ENCODE data around the gene GRIA3. TPM values are rescaled to one million over a fixed set of nuclear protein-coding genes. Genes with fewer than 3 reads are reported as not detected.
"Not testable (repeated sequence)": the region's sequence is repeated elsewhere in the genome, so short reads cannot be mapped to it uniquely, and the experiment has no call there.

The GRIA3 gene
- polyA plus RNA-seq, 3 donors, result 1.9 to 4.4 (median 2.9) TPM

DNA sequence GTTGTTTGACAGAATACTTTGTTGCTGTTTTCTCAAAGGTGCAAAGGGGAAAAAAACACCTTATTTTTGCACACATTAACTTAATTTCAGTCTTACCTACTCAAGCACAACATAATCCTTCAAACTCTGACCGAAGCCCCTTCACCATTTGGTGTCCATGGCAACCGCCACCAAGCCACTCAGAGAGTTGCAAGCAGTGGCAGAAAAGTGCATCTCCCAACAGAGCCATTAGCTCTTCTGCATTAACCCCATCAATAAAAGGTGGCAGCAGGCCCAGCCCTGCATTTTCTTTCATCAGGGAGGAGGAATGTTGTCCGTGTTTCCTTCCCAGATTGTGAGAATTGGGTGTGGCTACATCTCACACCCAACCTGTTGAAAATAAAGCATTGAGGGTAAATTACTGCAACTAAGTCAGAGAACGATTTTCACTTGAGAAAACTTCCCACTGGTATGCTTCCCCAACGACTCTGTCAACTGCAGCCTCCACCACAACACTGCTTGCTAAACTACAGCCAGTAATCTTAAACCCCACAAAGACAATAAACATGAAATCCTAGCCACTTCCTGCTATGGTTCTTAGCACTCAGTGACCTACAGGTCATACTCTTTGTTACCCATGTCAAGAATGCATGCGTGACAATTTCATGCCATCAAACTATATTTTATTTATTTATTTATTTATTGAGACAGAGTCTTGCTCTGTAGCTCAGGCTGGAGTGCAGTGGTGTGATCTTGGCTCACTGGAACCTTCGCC lies 154.0 kb downstream of the GRIA3 start:
- no peak for DNase-seq (ENCODE audit: low read depth in 3 of 3, low spot score in 2 of 3)

DNA sequence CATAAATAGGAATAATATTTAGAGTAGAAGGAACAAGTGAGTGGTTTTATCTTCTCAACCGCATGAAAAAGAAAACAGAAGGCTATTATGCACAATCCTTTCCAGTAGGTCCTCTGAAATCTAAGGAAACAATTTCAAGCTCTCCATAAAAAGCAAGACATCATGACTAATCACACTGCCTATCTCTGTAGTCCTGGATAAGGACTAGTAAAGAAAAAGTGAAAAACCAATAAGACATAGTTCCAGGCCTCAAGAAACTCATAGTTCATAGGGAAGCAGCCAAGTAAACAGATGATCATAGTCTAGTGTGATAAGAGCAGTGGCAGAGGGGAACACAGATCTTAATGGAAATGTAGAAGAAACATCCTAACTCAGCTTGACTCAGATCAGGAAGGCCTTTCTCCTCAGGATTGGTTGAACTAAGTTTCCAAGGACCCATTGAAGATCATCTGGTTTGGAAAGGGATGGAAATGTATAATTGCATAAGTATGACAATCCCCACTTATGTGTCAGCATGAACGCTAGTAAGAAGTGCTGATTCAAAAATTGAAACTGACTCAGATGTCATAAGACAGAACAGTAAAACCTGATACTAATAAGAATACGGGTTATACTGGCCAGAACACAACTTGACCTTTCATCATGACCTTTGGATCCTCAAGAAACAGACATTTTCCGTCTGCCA lies 155.3 kb downstream of the GRIA3 start:
- DNase-seq (ENCODE audit: low read depth in 3 of 3, low spot score in 2 of 3), result no peak

DNA sequence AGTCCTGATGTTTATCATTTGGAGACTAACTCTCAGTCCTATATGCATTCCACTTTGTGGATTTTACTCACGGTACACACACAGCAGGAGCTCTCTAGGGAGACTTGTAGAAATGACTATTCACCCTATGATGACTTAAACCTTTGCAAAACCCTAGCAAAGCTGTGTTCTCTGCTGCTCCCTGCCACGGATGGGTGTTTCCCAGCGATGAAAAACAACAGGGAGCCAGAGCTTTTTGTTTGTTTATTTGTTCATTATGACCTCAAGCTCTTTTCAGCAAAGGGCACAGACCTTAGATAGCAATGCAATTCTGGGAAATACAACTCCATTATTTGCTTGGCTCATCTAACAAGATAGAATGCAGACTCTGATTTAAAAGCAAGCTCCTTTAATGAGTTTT lies 156.6 kb downstream of the GRIA3 start:
- DNase-seq (ENCODE audit: low read depth in 3 of 3, low spot score in 2 of 3), result no peak

GRCh38 chrX:123348468-123348867 lies 164.4 kb downstream of the GRIA3 start:
- no peak for DNase-seq (ENCODE audit: low read depth in 3 of 3, low spot score in 2 of 3)

- no peak for DNase-seq (ENCODE audit: low read depth in 3 of 3, low spot score in 2 of 3)
These were observed 166.1 kb downstream of the GRIA3 start for GRCh38 chrX:123350226-123350625.

- DNase-seq (ENCODE audit: low read depth in 3 of 3, low spot score in 2 of 3), result no peak
These were observed 173.9 kb downstream of the GRIA3 start for GRCh38 chrX:123357941-123358340.

- no peak for DNase-seq (ENCODE audit: low read depth in 3 of 3, low spot score in 2 of 3)
These were observed 174.4 kb downstream of the GRIA3 start for GRCh38 chrX:123358457-123358856.

- no peak for DNase-seq (ENCODE audit: low read depth in 3 of 3, low spot score in 2 of 3)
These were observed 177.3 kb downstream of the GRIA3 start for GRCh38 chrX:123361371-123361770.

DNA sequence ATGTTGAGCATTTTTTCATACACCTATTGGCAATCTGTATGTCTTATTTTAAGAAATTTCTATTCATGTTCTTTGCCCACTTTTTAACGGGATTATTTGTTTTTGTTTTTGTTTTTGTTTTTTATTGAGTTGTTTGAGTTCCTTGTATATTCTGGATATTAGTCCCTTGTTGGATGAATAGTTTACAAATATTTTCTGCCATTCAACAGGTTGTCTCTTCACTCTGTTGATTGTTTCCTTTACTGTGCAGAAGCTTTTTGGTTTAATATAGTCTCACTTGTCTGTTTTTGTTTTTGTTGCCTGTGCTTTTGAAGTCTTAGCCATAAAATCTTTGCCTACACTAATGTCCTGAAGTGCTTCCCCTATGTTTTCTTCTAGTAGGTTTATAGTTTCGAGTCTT lies 202.1 kb downstream of the GRIA3 start:
- DNase-seq (ENCODE audit: low read depth in 3 of 3, low spot score in 2 of 3), result not testable (repeated sequence)

- DNase-seq (ENCODE audit: low read depth in 3 of 3, low spot score in 2 of 3), result no peak
These were observed 208.8 kb downstream of the GRIA3 start for GRCh38 chrX:123392921-123393320.

DNA sequence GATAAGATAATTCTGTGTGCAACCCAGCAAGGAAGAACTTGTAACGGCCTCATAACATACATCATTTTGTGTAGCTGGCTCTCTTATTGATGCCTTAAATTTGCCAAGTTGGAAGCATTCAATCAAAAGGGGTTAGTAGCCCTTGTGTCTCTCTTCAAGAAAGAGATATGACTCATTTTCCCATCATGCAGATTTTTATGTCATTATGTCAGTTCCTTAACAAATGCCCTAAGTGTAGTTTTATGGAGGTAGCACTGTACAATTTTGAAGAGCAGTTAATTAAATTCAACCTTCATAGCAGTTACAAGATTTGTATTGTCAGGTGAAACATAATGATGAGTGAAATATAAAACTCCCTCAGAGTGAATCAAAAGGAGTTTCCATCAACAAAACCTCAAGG lies 215.6 kb downstream of the GRIA3 start:
- DNase-seq (ENCODE audit: low read depth in 3 of 3, low spot score in 2 of 3), result no peak

DNA sequence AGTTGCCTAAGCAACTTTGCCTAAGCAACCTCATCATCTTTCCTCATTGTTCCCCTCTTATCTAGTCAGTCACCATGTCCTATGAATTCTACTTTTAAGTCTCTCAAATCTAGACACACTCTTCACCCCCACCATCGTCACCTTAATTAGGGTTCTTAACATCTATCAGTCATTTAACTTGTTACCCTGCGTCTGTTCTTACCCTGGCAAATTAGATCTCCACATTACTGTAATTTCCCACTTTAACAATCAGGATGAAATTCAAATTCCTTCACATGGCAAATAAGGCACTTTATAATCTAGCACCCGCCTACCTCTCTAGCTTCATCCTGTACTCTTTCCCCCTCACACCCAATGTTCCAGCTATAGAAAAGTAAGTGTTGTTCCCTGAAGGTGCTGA lies 221.2 kb downstream of the GRIA3 start:
- no peak for DNase-seq (ENCODE audit: low read depth in 3 of 3, low spot score in 2 of 3)

DNA sequence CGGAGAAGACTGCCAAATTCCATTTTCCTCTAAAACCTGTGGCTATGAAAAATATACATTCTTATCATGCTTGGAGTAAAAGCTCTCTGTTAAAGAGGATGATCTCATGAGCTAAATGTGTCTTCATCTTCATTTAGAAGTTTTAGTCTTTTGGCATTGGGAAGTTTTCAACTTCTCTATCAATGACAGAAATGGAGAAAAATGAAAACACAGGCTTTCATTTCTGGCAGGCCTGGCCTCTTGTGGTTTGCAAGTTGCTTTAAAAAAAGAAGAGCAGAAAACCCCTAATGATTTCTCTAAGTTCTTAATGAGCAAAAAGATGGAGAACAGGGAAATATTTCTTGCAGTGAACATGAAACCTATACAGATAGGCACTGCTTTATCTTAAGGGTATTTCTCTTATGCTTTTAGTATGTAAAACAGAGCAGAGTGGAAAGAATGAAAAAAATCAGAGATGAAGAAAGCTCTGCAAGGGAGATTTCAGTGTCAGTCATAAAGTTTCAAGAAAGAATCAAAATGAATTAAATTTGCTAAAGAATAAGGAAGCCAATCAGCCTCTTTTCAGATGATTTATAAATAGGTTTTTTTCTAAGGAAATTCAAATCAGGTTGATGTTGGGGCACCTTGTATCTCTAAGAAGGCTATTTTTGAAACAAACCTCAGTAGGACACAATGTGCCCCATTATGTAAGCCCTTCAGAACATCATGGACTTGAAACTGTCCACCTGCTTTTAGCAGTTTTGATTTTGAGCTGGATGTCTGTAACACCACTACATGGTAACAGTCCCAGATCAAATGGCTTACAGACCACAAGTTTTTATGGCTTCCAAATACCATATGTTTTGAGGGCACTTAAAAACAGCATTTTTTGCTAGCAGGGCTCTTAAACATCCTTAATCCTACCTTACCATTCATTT lies 225.0 kb downstream of the GRIA3 start:
- DNase-seq (ENCODE audit: low read depth in 3 of 3, low spot score in 2 of 3), result no peak

DNA sequence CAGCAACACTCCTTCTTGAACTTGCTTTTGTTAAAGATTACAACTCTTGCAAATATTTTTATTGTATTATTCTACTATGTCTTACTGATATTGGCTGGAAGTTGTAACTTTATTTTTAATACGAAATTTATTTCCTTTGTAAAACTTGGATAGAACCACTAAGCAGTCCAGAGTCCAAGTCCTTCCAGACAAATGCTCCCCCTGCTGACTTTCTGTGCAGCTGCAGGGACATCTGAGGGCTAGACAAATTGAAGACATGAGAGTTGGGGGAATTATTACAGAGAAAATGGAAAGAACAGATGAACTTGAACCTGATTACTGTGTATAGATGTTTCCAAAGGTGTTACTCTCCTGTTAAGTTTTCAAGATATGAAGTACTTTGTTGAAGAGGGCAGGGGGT lies 238.8 kb downstream of the GRIA3 start:
- DNase-seq (ENCODE audit: low read depth in 3 of 3, low spot score in 2 of 3), result no peak

- DNase-seq (ENCODE audit: low read depth in 3 of 3, low spot score in 2 of 3), result no peak
These were observed 240.5 kb downstream of the GRIA3 start for GRCh38 chrX:123424546-123424945.

DNA sequence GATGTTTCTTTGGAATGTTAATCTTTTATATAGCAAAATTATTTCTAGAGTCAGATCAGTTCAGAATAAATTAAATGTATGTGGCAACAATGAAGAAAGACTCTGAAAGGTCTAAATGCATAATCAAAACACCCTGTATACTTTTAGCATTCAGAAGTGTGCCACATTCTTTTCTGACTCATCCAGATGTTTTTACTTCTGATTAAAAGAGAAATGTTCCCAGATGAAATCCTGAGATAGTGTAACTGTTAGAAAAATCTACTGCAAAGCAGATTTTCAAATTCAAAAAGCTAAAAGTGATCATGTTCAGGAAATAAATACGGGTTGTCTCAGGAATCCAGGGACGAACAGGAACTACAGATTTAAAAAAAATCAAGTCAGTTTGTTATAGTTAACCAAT lies 241.4 kb downstream of the GRIA3 start:
- DNase-seq (ENCODE audit: low read depth in 3 of 3, low spot score in 2 of 3), result no peak

DNA sequence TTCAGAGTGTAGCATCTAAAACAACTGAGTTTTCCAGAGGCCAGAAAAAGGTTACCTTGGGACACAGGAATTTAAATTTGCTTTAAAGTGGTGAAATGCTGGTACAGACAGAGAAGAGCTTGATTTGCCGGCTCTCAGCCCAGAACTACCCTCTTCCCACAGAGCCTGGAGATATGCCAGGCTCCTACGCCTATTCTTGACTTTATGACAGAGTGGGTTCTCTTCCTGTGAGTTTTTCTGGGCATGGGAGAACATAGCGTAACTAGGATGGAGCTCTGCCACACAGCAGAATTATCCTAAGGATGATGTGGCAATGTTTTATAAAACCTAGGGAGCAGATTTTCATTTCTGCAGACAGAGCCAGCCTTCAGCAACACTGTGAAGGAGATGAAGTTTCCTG lies 241.8 kb downstream of the GRIA3 start:
- DNase-seq (ENCODE audit: low read depth in 3 of 3, low spot score in 2 of 3), result no peak

DNA sequence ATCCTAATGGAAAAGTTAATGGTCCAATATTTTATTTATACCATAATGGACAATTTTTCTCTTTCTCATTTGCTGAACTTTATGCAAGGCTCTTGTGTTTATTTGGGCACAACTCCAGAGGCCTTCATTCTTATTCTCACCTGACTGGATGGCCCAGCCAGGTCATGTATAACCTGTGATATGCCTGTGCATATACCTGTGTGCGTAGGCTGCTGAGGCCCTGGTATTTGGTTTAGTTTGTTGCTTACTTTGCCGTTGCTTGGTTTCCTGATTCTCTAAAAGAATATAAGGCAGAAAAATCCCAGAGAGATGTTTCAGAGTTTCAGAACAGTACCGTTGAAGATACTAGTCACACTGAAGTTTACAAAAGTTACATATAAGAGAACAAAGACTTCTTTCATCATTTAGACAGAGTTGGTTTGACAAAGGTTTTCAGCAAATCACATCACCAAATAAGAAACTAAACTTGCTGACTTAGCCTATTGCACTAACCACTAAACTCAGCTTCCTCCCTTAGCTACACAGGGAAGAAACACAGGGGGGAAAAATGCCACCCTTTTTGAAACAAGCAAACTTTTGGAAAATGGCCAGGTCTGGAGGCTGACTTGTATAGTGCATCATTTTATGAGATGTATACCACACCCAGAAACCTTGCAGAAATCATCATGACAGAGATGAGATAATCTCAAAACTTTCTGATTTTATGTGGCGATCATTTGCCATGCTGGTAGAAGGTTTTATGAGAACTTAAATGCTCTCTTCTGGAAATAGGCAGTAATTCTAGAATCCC lies 248.5 kb downstream of the GRIA3 start:
- DNase-seq (ENCODE audit: low read depth in 3 of 3, low spot score in 2 of 3), result no peak

DNA sequence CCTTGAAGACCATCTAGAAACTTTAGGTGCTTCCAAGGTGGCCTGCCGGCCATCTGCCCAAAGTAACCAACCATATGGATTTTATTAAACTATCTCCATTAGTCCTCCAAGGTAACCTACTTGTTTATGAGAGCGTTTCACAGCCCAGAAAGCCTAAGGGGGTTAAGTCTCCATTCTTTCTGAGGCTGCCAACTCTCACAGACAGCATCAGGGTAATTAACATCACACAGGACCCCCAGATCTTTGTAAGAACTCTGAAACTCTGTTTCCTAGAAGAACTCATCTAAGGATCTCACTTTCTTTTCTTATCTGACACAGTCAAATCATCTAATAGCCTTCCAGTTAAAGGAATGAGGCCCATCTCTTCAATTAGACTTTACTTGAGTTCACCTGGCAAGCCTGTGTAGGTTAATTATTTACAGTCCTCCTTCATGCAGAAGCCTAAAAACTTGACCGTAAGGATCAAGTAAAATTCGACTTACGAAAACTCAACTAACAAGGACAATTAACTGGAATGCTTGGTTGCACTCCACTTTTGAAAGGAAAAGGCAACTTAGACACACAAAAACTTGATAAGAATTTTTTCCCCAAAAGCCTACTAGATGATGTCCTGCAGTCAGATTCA lies 252.5 kb downstream of the GRIA3 start:
- DNase-seq (ENCODE audit: low read depth in 3 of 3, low spot score in 2 of 3), result no peak

DNA sequence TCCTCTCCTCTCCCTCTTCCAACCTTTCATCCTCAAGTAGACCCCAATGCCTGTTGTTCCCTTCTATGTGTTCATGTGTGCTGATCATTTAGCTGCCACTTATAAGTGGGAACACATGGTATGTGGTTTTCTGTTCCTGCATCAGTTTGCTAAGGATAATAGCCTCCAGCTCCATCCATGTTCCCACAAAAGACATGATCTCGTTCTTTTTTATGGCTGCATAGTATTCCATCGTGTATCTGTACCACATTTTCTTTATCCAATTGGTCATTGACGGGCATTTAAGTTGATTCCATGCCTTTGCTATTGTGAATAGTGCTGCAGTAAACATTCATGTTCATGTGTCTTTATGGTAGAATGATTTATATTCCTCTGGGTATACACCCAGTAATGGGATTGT lies 255.8 kb downstream of the GRIA3 start:
- not testable (repeated sequence) for DNase-seq (ENCODE audit: low read depth in 3 of 3, low spot score in 2 of 3)

All from right renal cortex interstitium (tissue), 3 donors.